HL-60 (cell line): Measurements from ENCODE around the gene KLHL24.

Source experiments
- DNase-seq, 2 experiments: peaks; one replicate each; pipeline ENCODE4 v3.0.0-alpha.2; 2010 to 2020; ENCODE audit warnings: low read depth in 1 of 2, low spot score in 1 of 2
- H3K27ac ChIP-seq: fragments of 250-450 bp; sonication (Bioruptor Pico); replicated peaks from 2 replicates; pipeline ENCODE4 v1.5.1; 2020; ENCODE audit warnings: mild to moderate bottlenecking, moderate library complexity
- H3K27me3 ChIP-seq: fragments of 250-450 bp; sonication (Bioruptor Pico); 2 replicates; pipeline ENCODE4 v1.5.1; 2021; ENCODE audit warnings: mild to moderate bottlenecking, moderate library complexity; ENCODE audit not compliant: insufficient read depth, poor library complexity, severe bottlenecking
- H3K4me3 ChIP-seq: replicated peaks from 2 replicates; pipeline ENCODE4 v1.5.1; 2011; ENCODE audit warnings: mild to moderate bottlenecking, control low read depth, low read length; ENCODE audit not compliant: insufficient read depth
- GABPA ChIP-seq: IDR thresholded peaks from 2 replicates; pipeline ENCODE4 v1.6.1; 2012; ENCODE audit warnings: low read depth
- POLR2AphosphoS5 ChIP-seq: IDR thresholded peaks from 2 replicates; pipeline ENCODE4 v1.6.1; 2012; ENCODE audit warnings: low read depth
- SPI1 ChIP-seq: IDR thresholded peaks from 2 replicates; pipeline ENCODE4 v1.6.1; 2012; ENCODE audit warnings: low read depth, mild to moderate bottlenecking, borderline replicate concordance
- TF ChIP-seq, protein P1 (sequence below): IDR thresholded peaks from 2 replicates; pipeline ENCODE4 v1.6.1; 2012; ENCODE audit warnings: low read depth; ENCODE audit not compliant: insufficient replicate concordance
- TF ChIP-seq, protein P2 (sequence below): IDR thresholded peaks from one replicate; pipeline ENCODE4 v1.5.1; 2011; ENCODE audit warnings: low read length, control low read depth, inconsistent platforms; ENCODE audit not compliant: insufficient read depth

The KLHL24 gene

DNA sequence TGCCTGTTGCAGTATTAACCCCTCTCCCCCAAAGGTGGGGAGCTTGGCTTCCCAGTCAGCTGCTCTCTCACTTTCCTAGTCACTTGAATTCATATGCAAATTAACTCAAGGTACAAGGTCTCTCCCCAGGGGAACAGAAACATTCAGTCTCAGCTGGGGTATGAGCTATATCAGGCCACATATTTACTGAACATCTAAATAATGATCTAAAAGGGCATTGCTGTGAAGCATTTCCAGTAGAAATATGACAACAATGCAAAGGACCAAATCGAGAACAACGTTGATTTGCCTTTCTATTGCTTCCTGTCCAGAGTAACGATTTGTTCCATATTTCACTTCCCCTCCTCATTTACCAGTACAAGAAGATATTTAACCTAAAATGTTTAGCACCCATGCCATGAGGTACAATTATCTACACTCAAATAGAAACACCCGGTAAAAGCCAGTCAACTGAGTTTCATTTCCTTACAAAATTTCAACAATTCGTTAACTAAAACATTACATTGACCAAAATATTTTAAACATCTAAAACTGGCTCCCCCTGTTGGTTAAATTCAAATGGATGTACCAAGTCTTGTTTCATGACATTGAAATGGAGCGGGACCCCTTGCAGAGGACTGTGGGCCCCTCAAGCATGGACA is 43.4 kb upstream of the KLHL24 start:
- Histone ChIP-seq H3K27ac (no peak overlapping the region), H3K4me3 (no peak overlapping the region), H3K27me3 (no peaks in the 10 kb centered on the region)
- TF ChIP-seq, protein P1, sequence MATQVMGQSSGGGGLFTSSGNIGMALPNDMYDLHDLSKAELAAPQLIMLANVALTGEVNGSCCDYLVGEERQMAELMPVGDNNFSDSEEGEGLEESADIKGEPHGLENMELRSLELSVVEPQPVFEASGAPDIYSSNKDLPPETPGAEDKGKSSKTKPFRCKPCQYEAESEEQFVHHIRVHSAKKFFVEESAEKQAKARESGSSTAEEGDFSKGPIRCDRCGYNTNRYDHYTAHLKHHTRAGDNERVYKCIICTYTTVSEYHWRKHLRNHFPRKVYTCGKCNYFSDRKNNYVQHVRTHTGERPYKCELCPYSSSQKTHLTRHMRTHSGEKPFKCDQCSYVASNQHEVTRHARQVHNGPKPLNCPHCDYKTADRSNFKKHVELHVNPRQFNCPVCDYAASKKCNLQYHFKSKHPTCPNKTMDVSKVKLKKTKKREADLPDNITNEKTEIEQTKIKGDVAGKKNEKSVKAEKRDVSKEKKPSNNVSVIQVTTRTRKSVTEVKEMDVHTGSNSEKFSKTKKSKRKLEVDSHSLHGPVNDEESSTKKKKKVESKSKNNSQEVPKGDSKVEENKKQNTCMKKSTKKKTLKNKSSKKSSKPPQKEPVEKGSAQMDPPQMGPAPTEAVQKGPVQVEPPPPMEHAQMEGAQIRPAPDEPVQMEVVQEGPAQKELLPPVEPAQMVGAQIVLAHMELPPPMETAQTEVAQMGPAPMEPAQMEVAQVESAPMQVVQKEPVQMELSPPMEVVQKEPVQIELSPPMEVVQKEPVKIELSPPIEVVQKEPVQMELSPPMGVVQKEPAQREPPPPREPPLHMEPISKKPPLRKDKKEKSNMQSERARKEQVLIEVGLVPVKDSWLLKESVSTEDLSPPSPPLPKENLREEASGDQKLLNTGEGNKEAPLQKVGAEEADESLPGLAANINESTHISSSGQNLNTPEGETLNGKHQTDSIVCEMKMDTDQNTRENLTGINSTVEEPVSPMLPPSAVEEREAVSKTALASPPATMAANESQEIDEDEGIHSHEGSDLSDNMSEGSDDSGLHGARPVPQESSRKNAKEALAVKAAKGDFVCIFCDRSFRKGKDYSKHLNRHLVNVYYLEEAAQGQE: no peak
- peak; percentile 38; the same call in 1 of the 2 replicates for TF ChIP-seq SPI1
- peak in 1 of 2 experiments; percentile 15 for DNase-seq

DNA sequence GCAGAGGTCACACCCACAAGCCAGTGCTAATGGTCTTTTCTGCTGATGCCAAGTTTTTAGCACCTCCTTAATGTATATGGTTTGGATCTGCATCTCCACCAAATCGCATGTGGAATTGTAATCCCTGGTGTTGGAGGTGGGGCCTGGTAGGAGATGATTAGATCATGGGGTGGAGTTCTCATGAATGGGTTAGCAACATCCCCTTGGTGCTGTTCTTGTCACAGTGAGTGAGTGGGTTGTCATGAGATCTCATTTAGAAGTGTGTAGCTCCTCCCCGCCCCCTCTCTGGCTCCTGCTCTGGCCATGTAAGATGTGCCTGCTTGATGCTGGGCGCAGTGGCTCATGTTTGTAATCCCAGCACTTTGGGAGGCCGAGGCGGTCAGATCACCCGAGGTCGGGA is 42.6 kb upstream of the KLHL24 start:
- no peak for DNase-seq
- no peak overlapping the region for H3K4me3 ChIP-seq
- no peaks in the 10 kb centered on the region for H3K27me3 ChIP-seq
- no peak overlapping the region for H3K27ac ChIP-seq
- TF ChIP-seq, protein P1: no peak
- no peak for TF ChIP-seq POLR2AphosphoS5
- TF ChIP-seq, protein P2, sequence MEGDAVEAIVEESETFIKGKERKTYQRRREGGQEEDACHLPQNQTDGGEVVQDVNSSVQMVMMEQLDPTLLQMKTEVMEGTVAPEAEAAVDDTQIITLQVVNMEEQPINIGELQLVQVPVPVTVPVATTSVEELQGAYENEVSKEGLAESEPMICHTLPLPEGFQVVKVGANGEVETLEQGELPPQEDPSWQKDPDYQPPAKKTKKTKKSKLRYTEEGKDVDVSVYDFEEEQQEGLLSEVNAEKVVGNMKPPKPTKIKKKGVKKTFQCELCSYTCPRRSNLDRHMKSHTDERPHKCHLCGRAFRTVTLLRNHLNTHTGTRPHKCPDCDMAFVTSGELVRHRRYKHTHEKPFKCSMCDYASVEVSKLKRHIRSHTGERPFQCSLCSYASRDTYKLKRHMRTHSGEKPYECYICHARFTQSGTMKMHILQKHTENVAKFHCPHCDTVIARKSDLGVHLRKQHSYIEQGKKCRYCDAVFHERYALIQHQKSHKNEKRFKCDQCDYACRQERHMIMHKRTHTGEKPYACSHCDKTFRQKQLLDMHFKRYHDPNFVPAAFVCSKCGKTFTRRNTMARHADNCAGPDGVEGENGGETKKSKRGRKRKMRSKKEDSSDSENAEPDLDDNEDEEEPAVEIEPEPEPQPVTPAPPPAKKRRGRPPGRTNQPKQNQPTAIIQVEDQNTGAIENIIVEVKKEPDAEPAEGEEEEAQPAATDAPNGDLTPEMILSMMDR: no peak
- TF ChIP-seq GABPA: no peak
- TF ChIP-seq SPI1: no peak

DNA sequence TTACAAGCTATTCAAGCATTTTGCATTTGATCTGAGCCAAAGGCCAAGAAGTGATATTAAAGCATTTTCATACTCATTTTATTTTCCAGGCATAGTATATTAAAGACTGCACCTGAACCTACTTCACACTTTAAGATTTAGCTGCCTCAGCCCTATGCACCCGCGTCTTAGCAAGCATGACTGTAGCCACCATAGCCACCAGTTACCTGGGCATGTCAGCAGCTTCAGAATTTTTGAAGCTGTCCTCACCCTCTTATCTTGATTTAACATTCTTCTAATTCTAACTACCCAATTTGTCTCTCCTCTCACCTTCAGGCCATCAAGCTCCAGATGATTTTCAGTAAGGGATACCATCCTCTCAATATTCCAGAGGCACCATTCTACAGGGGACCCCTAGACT is 40.8 kb upstream of the KLHL24 start:
- H3K4me3 ChIP-seq: no peak overlapping the region
- no peak for DNase-seq
- TF ChIP-seq, protein P2: no peak
- TF ChIP-seq, protein P1: no peak
- no peak overlapping the region for H3K27ac ChIP-seq
- no peaks in the 10 kb centered on the region for H3K27me3 ChIP-seq

DNA sequence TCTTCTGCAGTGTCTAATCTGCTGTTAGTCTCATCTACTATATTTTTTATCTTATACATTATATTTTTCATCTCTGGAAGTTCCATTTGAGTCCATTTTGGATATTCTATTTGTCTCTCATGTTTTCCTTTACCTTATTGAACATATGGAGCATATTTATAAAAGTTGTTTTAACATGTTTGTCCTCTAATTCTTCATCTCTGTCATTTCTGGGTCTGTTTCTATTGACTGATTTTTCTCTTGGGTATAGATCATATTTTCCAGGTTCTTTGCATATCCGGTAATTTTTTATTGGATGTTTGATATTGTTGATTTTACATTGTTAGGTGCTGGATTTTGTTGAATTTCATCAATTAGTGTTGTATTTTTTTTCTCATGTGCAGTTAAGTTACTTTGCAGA is 37.5 kb upstream of the KLHL24 start:
- Histone ChIP-seq H3K27ac (no peak overlapping the region), H3K27me3 (no peaks in the 10 kb centered on the region), H3K4me3 (no peak overlapping the region)
- DNase-seq: no peak
- TF ChIP-seq GABPA (no peak), SPI1 (no peak), POLR2AphosphoS5 (no peak)
- TF ChIP-seq, protein P1: no peak
- TF ChIP-seq, protein P2: no peak
